Prostate gland (tissue), 2 donors: ENCODE data around the gene TNFRSF13B. TPM values are rescaled to one million over a fixed set of nuclear protein-coding genes. Genes with fewer than 3 reads are reported as not detected.
"Not testable (repeated sequence)": the region's sequence is repeated elsewhere in the genome, so short reads cannot be mapped to it uniquely, and the experiment has no call there.

Experiments used
- DNase-seq: peaks from one replicate; pipeline ENCODE4 v3.0.0-alpha.2; 2019; ENCODE audit warnings: low spot score
- H3K27ac ChIP-seq, 2 donors: fragments of 200-600 bp; sonication (generic); 2 replicates each; pipeline ENCODE4 v1.5.1; 2017 to 2019
- H3K27me3 ChIP-seq: fragments of 200-600 bp; sonication (generic); replicated peaks from 2 replicates; pipeline ENCODE4 v1.5.1; 2019; ENCODE audit not compliant: insufficient read depth
- H3K36me3 ChIP-seq, 2 donors: fragments of 200-600 bp; sonication (generic); 1 replicate in 1 of 2; 2 replicates in 1 of 2; pipeline versions ENCODE4 v1.5.1 to v1.8.1; 2017 to 2019
- H3K4me1 ChIP-seq: fragments of 200-600 bp; sonication (generic); replicated peaks from 2 replicates; pipeline ENCODE4 v1.5.1; 2019
- H3K4me3 ChIP-seq, 2 donors: fragments of 200-600 bp; sonication (generic); 2 replicates each; pipeline ENCODE4 v1.5.1; 2017 to 2019
- H3K9me3 ChIP-seq: fragments of 200-600 bp; sonication (generic); 2 replicates; pipeline ENCODE4 v1.5.1; 2017
- CTCF ChIP-seq, 4 experiments: fragments of 200-600 bp in 2 of 4; fragments of 450-650 bp in 2 of 4; sonication (generic) in 2 of 4; IDR thresholded peaks; 1 replicate in 3 of 4; 2 replicates in 1 of 4; pipeline ENCODE4 v1.5.1; 2016 to 2019; ENCODE audit warnings: antibody characterized with exemption in 4 of 4, mild to moderate bottlenecking in 2 of 4, moderate library complexity in 2 of 4
- POLR2A ChIP-seq: fragments of 450-650 bp; IDR thresholded peaks from one replicate; pipeline ENCODE4 v1.6.1; 2016; ENCODE audit warnings: antibody characterized with exemption, mild to moderate bottlenecking
- POLR2AphosphoS5 ChIP-seq: sonication (generic); formaldehyde crosslinking; IDR thresholded peaks from one replicate; pipeline ENCODE4 v1.6.1; 2017; ENCODE audit warnings: antibody characterized with exemption
- WGBS: methylation state at CpG from one replicate; pipeline ENCODE4 v1.1.5; 2018; 5-methylcytosine and 5-hydroxymethylcytosine counted together
- intact Hi-C: fragments of 100-400 bp; cut with DNase I; formaldehyde crosslinking; loops from one replicate; pipeline ENCODE4 v1.14.2; 2022
- total RNA-seq, 2 donors: library from RNA; depleted of rRNA; stranded (reverse); fragments of >200 nt; gene quantifications; one replicate each; pipeline ENCODE4 v1.1.0, GENCODE V29; 2016

Gene TNFRSF13B
- total RNA-seq, 2 donors from 2014 or later, result not detected

GRCh38 chr17:16999931-17000625, 28.2 kb upstream of the TNFRSF13B start:
- DNase-seq, result no peak
- Histone ChIP-seq H3K4me1 (no peaks in the 10 kb centered on the region), H3K9me3 (no peaks in the 10 kb centered on the region), H3K27me3 (no peaks in the 10 kb centered on the region), H3K27ac (no peak overlapping the region), H3K36me3 (no peaks in the 10 kb centered on the region), H3K4me3 (no peak overlapping the region)
- intact Hi-C loops, result loop anchor here (5.0 kb wide), 1 partner anchor 312 kb away; no protein-coding TSS in a partner anchor
- 92% methylated on average over 7 of the region's 7 CpGs for WGBS
- TF ChIP-seq POLR2A, result no peak
- no peak for TF ChIP-seq POLR2AphosphoS5
- TF ChIP-seq CTCF (IDR thresholded peaks at IDR 0.05), result no peak

- intact Hi-C loops, result no loop called here
- no peak overlapping the region for H3K4me3 ChIP-seq
- H3K9me3 ChIP-seq, result no peaks in the 10 kb centered on the region
- H3K27me3 ChIP-seq, result no peaks in the 10 kb centered on the region
- WGBS, result 91% methylated on average over 14 of the region's 14 CpGs
- DNase-seq, result no peak
- H3K4me1 ChIP-seq, result no peaks in the 10 kb centered on the region
- H3K36me3 ChIP-seq, result no peaks in the 10 kb centered on the region
- no peak overlapping the region for H3K27ac ChIP-seq
- no peak for TF ChIP-seq CTCF (IDR thresholded peaks at IDR 0.05)
- TF ChIP-seq POLR2A, result no peak
- no peak for TF ChIP-seq POLR2AphosphoS5
Observed at GRCh38 chr17:16997514-16998429, 25.9 kb upstream of the TNFRSF13B start.

GRCh38 chr17:16996726-16997125, 24.8 kb upstream of the TNFRSF13B start:
- 92% methylated on average over 11 of the region's 11 CpGs for WGBS
- intact Hi-C loops, H3K27me3 ChIP-seq: not testable (repeated sequence)

DNA sequence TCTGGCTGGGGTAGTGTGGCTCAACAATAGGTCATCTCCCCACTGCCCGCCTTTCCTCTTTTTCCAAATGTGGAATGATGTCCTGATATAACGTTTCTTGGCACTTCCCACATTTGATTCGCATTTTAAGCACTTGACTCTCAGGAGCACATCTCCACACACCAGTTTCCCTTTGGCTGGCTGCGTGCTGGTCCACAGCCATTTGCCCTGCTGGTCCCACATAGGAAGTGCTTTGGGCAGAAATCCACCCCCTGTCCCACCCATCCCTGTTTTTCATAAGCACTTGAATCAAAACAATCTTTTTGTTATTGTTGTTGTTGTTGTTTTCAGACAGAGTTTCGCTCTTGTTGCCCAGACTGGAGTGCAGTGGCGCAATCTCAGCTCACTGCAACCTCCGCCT, 24.0 kb upstream of the TNFRSF13B start:
- H3K4me3 ChIP-seq, result no peak overlapping the region
- H3K27ac ChIP-seq, result no peak overlapping the region
- no peaks in the 10 kb centered on the region for H3K36me3 ChIP-seq
- no peak for TF ChIP-seq POLR2AphosphoS5
- intact Hi-C loops, result no loop called here
- WGBS, result 93% methylated on average over 7 of the region's 7 CpGs
- no peaks in the 10 kb centered on the region for H3K27me3 ChIP-seq
- no peaks in the 10 kb centered on the region for H3K9me3 ChIP-seq
- DNase-seq, result no peak
- H3K4me1 ChIP-seq, result no peaks in the 10 kb centered on the region

More at GRCh38 chr17:16996726-16997125, 24.8 kb upstream of the TNFRSF13B start:
- not testable (repeated sequence) for H3K27ac ChIP-seq, DNase-seq, H3K9me3 ChIP-seq, H3K36me3 ChIP-seq, H3K4me3 ChIP-seq, H3K4me1 ChIP-seq

DNA sequence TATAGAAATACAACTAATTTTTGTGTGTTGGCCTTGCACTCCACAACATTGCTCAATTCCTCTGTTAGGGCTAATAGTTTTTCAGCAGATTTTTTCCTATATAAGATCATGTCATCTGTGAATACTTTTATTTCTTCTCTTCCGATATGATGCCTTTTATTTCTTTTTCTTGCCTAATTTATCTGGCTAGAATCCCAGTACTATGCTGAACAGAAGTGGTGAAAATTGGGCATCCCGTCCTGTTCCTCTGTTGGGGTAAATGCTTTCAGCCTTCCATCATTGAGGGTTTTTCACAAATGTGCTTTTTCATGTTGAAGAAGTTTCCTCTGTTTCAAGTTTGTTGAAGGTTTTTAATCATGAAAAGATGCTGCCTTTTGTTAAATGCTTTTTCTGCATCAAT, 22.7 kb upstream of the TNFRSF13B start:
- Histone ChIP-seq H3K27ac (no peak overlapping the region), H3K9me3 (no peaks in the 10 kb centered on the region), H3K27me3 (no peaks in the 10 kb centered on the region), H3K4me3 (no peak overlapping the region), H3K4me1 (no peaks in the 10 kb centered on the region), H3K36me3 (no peaks in the 10 kb centered on the region)
- TF ChIP-seq POLR2AphosphoS5, result no peak
- no peak for TF ChIP-seq CTCF (IDR thresholded peaks at IDR 0.05)
- TF ChIP-seq POLR2A, result no peak
- 86% methylated on average over 2 of the region's 2 CpGs for WGBS
- no peak for DNase-seq
- intact Hi-C loops, result no loop called here
